ENCODE results near the gene TOMM5.

TOMM5 gene

DNA sequence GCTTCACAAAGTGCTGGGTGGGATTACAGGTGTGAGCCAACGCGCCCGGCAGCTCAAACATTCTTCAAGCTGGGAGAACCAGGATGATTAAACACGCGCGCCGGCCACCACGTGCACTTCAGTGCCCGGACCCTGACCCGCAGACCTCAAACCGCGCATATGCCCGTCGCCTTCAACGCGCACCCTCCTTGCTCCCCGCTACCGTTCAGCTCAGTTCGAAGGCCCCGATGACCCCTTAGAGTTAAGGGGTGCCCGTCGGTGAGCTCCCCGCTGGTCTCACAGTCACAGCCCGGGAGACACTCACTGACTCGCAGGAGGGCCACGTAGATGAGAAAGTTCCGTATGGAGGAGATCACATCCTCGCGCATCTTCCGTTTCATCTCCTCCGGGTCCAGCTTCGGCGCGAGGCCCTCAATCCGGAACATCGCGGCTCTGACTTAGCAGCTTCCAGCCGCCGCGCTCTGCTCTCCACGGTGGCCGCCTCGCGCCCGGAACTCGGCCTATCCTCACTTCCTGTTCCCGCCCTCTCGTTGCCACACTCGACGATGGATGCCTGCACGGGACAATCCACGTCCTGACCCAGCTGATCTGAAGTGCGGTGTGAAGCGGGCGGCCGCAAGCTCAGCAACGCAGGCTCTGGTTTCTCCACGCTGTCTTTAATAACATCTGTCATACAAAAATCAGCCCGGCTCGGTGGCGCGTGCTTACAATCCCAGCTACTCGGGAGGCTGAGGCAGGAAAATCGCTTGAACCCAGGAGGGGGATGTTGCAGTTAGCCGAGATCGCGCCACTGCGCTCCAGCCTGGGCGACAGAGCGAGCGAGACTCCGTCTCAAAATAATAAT lies at the start of gene TOMM5:
Gene TOMM5 (minus strand): TSS at position 490 of the 844 bp plus-strand sequence. CDS start 65 bp downstream, at position 425.
- DNase-seq: peak; percentile 85 to 88

DNA sequence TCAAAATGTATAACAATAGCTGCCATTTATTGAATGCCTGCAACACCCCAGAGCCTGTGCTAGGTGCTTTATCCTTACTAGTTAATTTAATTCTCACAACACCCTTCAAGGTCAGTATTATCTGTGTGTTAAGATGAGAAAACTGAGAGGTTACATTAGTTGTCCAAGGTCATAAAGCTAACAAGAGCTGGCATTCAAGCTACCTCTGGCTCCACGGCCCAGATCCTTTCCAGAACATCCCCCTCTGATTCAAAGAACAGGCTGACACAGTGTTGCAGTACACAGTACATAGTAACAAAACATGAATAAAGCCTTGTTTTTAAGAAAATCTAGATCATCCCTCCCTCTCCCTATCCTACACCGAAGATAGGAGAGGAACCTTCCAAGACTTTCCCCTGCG lies 48.9 kb upstream of the TOMM5 start:
- no peak for DNase-seq

DNA sequence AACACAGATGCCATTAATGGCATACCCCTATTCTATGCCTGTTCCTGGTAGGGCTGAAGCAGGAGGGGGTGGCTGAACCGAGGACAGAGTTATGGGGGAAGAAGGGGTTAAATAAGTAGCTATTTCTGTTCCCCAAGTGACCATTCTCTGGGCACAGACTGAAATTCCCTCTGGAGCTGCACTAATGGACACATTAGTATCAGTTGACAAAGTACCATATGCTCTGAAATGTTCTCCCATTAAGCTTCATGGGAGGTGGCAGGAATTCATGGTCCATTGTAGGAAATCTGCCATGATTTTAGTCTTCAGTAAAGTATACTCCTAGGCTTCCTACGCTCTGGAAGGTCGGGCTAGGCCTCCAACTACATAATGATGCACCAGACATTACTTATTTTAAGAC lies 47.8 kb upstream of the TOMM5 start:
- no peak for DNase-seq

DNA sequence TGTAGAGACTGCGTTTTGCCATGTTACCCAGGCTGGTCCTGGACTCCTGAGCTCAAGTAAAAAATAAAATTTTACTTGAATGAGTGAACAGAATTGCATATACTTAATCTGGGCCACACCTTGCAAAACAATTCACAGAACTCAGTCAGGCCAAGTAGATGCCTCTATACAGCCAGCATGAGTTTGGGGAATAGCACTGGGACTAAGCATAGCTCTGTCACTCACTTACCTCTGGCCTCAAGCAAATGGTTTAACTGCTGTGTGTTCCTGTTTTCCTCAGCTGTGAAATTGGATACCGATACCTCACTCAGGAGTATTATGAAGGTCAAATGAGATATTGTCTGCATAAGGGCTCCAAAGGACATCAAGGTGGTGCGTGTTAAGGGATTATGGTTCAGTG lies 47.4 kb upstream of the TOMM5 start:
- no peak for DNase-seq

DNA sequence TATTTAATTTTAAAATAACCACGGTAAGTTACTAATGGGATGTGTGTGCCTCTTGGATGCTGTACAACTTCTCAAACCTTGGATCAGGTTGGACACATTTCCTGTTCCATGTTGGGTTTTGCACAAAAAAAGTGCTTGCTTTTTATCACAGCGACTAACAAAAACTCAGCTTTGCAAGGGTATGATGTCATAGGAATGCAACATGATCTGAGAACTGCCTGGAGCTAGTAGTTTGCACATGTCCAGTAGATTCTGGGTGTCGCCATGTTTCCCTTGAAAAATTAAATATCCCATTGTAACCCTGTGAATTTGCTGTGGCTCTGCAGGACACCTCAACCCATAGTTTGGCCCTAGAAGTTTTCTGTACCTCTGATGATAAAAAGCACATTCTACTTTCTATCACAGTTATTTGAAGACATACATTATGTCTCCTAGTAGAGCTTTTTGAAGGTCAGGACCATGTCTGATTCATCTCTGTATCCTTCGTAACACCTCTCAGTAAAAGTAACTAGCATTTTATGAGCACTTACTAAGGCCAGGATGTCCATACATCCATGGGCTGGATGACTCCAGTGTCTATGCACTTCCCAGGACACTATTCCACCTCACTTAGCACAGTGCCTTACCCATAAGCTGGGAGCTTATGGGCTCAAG lies 46.8 kb upstream of the TOMM5 start:
- DNase-seq: no peak

DNA sequence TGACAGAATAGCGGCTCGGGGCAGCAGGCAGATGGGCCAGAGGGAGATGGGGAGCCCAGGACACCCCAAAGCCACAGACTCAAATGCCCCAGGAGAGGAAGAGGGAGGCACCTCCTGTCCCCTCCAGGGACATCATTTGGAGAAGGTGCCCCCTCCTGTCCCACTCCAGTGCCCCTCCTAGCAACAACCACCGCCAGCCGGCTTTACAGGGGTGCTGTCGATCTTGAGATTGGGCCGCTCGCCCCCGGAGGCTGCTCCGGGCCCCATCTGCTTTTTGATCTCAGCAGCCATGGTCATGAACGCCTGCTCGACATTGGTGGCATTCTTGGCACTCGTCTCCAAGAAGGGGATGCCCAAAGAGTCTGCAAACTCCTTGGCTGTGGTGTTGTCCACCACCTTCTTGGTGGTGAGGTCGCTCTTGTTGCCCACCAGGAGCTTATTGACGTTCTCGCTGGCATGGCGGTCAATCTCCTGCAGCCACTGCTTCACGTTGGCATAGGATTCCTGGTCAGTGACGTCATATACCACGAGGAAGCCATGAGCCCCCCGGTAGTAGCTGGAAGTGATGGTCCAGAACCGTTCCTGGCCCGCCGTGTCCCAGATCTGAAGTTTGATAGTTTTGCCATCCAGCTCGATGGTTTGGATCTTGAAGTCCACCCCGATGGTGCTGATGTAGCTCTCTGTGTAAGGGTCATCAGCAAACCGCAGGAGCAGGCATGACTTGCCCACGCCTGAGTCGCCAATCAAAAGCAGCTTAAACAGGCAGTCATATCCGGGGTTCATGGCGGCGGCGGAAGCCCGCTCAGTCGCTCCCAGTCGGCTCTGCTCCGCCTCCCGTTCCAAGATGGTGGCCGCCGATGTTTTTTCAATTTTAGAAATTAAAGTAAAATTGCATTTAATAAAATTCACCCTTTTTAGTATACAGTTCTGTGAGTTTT lies 44.4 kb upstream of the TOMM5 start:
- DNase-seq: no peak

DNA sequence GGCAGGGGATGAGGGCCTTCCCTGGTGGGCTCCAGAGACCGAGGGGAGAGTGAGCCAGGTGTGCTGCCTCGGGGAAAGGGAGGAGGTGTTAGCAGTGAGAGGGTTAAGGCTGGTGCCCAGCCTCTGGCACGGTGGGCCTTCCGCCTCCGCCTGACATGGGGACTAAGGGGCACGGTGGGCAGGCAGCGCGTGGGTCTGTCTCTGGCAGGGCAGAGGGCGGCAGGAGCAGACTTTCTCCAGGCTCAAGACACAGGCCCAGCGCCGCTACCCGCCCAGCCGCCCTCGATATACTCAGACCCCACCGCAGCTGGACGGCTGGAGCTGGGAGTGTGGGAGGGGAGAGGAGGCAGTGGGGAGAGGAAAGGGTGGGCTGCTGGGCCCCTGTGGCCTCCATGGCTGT lies 43.4 kb upstream of the TOMM5 start:
- DNase-seq: no peak

DNA sequence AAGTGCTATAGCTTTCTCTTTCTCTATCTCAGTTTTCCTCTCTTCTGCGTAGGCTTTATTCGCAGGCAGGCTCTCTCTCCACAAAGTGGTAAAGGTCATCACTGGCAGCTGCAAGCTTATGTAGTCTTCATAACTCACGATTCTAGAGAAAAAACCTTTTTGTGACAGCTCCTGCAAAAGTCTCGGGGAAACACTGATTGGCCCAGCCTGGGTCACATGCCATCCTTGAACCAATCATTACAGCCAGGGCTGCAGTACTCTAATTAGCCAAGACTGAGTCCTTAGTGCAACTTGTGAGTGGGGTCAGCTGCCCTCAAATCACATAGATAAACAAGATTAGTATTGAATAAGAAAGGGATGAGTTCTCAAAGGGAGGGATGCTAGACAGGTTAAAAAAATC lies 40.1 kb upstream of the TOMM5 start:
- DNase-seq: no peak

DNA sequence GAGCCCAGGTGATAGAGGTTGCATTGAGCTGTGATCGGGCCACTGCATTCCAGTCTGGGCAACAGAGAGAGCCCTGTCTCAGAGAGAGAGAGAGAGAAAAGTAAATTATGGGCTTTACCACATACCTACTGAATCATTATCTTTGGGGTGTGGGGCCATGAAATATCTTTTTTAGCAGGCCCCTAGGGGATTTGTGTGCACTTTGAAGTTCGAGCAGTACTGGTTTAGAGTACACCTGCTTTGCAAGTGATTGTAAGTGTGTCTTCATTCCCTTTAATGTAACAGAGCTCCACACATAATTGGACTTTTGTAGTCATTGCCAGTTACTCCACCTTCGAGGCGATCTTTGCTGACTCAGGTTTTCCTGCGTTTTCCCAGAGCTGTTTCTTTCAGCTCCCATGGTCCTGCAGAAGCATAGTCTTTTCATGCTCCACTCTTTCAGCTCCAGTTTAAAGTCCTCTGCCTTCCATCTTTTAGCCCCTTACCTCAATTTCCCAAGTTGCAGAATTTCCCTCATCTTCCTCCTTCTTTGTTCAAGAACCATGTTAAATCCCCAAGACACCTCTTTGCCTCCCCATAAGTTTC lies 34.4 kb upstream of the TOMM5 start:
- DNase-seq: no peak

DNA sequence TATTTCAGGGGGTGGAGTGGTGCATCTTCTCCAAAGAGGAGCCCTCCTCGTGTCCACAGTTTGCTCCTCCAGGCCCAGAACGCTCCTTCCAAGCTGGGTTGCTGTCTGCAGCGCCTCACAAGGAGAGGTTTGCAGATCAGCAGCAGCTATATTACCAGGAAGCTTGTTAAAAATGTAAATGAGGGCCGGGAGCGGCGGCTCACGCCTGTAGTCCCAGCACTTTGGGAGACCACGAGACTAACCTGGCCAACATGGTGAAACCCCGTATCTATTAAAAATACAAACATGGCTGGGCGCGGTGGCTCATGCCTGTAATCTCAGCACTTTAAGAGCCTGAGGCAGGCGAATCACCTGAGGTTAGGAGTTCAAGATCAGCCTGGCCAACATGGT lies 33.4 kb upstream of the TOMM5 start:
- DNase-seq: no peak

DNA sequence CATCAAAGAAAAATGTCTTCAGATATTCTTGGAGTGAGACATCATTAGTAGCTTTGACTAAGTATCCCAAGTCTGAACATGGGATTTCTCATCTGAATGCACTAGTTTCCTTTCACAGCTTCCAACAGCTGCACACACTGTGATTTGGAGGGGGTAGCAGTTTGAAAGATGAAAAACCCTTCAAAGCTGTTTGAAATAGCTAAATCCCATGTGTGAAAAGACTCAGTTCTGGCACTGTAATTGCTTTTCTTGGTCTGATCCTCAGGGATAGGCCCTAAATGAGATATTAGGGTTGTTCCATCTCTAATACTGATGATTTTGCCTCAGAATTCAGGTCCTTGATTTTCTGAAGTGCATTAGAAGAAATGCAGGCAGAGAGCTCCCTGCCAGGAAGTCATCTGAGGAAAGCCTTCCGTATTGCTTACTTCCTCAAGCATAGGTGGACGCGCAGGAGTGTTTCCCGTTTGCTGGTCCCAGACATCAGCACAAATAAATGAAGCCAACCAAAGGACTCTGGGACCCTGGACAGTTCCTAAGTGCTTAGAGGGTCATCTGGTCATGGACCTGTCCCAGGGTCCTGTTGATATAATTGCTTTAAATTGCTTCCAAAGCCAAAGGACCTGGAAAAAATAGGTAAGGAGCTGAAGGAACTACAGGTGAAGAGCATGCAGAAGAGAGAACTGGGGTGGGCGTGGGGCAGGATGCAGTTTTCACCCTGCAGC lies 32.8 kb upstream of the TOMM5 start:
- DNase-seq: no peak

DNA sequence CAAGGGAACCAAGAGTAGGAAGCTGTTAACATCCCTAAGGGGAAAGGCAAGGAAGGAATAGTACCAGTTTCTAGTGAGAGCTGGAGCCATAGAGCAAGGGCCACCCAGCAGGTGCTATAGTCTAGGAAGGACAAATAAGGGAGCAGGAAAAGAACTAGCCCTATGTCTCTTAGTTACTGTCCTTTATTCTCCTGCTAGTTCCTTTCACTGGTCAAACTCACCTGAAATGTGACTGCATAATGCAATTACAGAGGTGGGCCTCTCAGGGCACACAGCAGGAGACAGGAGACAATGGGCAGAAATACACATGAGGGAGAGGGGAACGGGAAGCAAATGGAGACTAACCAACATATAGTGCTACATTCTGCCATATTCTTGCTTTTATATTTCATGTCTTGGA lies 31.7 kb upstream of the TOMM5 start:
- no peak for DNase-seq

DNA sequence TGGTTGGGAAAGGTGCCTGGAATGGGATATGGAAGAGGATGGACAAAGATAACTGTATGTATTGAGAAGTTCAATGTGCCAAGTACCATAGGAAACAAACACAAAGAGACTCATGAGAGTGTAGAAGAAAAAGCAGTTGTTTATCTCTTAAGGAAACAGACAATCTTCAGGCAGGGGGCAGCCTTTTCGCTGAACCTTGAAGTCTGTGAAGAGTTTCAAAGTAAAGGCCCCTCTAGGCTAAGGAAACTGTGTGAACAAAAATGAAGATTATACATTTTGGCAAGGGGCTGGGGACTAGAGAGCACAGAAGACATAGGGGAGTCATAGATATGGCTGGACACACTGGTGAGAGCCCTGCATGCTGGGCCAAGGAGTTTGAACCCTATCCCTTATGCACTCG lies 30.9 kb upstream of the TOMM5 start:
- no peak for DNase-seq

DNA sequence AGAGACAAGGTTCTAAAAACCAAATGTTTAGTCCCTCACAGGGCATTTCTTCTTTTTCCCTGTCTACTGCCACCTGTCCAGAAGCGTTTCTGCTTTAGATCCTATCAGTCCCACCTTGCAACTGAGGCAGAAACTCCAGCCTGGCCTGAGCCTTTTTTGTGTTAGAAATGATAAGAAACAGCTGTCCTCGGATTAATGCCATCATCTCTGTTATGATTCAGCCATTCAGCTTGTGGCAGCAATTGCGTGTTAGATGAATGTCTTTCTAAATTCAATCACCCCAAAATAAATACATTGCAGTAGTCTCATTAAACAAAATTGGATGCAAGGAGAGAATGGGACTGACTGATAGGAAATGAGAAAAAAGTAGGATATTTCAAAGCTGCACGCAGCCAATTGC lies 30.1 kb upstream of the TOMM5 start:
- no peak for DNase-seq

DNA sequence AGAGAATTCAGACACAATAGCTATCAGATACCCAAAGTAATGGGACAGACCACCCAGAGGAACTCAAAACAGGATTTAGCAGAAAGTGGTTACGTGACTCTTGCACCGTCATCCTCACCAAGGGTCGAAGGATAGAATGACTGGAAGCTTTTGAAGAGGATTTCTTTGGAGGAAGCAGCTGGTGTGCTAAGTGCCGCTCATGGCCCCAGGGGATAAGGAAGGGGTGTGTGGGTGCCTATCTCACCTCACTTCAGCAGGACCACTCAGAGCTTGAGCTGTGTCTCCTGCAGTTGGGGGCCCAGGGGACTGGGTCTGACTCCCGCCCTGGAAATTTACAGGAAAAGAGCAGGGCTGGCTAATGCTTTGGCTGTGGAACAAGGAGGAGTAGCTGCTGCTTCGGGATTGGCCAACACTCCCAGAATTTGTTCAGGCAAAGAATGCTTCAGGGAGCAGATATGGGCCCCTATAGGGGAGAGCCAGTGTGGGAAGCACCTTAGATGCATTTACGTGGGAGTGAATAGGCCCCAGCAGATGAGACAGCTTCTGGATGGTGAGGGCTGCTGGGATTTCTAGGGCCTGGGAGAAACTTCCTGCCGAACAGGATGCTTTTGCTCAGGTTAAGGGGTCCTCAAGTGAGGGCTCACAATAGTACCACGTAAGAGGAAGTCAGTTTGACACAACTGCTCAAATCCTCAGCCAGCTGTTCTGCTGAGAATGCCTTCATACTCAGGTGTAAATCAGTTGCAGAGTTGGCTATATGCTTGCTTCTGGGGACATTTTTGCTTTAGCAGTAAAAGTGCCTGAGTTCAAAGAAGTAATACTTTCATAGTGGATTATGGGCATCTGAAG lies 29.1 kb upstream of the TOMM5 start:
- no peak for DNase-seq

DNA sequence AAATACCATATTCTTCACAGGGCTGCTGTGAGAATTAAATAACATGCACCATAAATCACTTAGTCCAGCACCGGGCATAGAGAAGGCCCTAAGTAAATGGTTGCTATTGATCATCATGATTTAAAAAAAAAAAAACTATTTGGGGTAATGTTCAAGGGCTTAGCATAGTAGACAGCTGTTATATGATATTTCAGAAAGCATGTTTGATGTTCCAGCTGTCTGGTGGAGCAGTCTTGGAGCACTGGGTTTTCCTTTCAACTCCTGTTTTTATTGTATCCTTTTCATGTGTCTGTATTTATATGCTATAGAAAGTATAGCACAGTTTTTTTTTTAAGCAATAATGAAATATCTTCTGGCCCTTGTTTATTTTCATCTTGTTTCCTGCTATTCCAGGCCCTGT lies 28.0 kb upstream of the TOMM5 start:
- DNase-seq: no peak

DNA sequence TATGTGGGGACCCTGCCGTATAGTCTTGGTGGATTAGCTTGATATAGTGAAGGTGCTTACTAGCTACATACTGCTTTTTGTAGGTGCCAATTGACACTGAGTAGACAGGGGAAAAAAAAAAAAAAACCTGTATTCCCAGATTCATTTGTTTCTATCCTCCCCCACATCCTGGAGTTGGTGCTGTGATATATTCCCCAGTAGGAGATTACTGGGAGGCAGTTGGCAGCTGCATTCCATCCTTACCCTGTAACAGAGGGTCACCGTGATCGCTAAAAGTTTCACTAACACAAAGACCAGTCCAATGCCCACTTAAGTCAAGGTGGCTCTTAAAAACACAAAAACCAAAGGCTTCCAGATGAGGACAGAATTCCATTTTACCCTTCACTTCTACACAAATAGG lies 27.4 kb upstream of the TOMM5 start:
- no peak for DNase-seq

DNA sequence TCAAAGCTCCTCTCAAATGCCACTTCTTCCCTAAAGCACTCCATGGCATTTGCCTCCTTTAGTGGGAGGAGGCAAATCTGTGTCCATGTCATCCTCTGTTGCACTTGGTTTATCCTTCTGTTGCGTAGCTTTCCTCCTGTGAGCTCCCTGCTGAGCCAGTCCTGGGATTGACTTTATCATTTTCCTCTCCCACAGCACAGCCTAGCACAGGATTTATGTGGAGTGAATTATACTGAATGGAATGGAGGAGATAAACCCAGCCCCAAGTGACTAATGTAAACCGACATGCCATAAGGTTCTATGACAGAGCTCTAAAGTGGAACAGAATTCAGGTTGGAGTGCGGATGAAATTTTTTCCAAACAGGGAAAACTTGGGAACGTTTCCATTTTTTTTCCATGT lies 26.4 kb upstream of the TOMM5 start:
- no peak for DNase-seq

DNA sequence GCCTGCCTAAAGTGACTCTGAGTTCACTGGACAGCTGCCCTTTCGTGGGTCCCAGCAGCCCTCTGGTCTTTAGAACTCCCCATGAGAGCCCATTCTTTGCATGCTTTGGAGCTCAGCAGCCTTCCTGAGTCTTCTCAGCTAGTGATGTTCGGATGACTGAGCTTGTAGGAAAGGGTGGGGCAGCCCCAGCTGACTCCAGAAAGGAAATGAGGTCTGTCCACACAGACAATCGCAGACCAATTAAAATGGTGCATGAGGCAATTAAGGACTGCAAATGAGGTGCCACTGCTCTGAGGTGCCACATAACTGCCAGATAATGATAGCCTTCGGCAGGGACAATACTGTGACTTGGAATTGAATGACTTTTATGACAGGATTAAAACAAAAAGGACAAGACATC lies 25.4 kb upstream of the TOMM5 start:
- no peak for DNase-seq

DNA sequence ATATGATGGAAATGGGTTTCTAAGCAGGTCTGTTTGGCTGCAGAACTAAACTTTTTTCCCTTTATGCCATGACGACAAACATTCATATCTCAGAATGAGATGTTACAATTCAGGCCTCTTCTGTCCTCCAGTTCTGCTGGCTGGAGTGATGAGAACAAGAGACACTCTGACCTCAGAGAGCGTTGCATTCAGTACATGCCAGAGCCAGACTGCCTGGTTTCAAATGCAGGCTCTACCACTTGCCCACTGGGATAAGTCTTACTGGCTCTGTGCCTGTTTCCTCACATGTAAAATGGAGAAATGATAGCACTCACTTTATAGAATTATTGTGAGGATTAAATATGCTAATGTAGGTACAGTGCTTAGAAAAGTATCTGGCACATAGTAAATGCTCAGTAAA lies 24.8 kb upstream of the TOMM5 start:
- DNase-seq: no peak

DNA sequence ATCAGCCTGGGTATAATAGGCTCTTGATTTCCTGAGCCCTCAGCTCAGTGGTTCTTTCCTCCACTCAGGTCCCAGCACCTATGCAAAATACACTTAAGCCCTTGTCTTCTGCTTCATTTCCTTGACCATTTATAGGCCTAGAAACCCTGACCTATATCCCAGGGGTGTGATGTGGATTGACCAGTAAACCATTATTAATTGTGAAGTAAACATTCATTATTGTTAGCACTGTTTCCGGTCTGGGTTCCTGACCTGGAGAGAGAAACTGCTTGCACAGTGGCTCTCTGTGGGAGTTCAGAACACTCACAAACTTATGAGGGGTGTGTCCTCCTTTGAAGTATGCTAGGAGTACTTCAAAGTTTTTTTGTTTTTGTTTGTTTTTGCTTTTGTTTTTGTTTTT lies 19.6 kb upstream of the TOMM5 start:
- no peak for DNase-seq

DNA sequence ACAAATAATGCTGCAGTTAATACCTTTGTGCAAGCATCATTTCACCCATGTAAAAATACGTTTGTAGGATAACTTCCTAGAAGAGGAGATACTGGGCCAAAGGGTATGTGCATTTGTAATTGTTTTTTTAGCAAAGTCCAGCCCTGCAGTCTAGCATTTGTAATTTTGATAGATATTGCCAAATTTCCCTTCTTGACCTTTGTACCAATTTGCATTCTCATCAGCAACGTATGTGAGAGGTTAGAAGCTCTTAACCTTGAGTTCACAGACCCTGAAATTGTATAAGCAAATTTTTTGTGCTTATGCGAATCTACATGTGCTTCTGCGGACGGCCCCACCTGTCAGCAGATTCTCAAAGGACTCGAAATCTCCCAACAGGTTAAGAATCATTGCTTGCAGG lies 18.6 kb upstream of the TOMM5 start:
- DNase-seq: no peak

All from stimulated activated CD4-positive, alpha-beta T cell treated with anti-CD3 and anti-CD28 coated beads, Interleukin-2, amount 100 ng/mL, for 48 hours (primary cell).